Measurements from ENCODE around the gene ABR.
"Not testable (repeated sequence)": the region's sequence is repeated elsewhere in the genome, so short reads cannot be mapped to it uniquely, and the experiment has no call there.

Gene ABR

DNA sequence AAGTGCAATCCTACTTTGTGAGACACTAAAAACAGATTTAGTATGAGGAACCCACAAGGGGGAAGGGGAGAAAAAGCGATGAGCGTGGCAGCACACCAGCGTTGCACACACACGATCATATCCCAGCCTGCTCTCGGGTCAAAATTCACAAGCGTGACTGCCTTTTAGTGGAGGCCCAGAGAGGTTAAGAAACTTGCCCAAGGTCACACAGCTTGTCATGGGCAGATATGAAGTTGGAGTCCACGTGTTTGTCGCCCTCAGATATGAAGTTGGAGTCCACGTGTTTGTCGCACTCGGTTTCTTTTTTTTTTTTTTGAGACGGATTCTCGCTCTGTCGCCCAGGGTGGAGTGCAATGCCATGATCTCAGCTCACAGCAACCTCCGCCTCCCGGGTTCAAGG, 124.5 kb downstream of the ABR start:
- H3K27ac ChIP-seq = no peak overlapping the region
- DNase-seq (ENCODE audit: low read depth, low spot score) = no peak

DNA sequence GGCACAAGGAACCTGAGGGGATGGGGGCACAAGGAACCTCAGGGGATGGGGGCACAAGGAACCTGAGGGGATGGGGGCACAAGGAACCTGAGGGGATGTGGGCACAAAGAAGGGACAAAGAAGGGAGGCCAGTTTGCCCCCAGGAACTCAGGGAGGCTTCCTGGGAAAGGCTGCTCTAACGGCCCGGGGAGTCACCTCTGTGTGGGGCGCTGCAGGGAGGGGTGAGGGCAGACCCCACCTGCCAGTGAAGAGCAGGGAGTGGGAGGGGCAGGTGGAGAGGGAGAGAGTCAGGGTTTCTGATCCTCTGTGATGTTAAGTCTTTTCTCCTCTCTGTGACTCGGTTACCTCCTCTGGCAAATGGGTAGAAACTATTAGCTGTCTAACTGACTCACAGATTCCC, 125.1 kb downstream of the ABR start:
- DNase-seq (ENCODE audit: low read depth, low spot score) = no peak
- no peak overlapping the region for H3K27ac ChIP-seq

DNA sequence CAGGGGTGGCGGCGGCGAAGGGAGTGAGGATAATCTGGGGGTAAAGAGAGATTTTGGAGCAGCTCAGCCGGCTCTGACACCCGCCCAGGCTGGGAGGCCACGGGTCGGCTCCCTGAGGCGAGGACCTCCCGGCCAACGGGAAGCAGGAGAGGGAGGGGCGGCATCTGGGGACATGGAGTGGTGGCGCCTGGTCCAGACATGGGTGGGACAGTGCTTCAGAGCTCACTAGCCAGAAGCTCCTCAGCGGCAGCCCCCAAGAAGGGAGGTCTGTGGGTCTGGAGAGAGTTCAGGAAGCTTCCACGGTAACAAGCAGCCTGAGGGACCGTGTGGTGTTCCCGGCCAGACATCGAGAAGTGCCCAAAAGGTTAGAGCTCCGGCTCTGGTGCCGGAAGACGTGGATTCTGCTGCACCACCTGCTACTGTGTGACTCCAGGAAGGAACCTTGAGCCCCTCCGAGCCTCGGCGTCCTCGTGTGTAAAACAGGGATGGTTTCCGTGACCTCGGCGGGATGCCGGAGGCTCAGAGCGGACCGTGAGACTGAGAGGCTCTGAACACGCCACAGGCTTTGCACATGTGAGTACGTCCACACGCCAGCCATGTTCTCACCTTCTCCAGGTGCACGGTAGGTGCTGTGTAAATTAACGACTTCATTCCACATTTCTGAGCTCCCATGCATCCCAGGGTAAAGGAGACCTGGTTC, 126.0 kb downstream of the ABR start:
- no peak overlapping the region for H3K27ac ChIP-seq
- no peak for DNase-seq (ENCODE audit: low read depth, low spot score)

GRCh38 chr17:1050996-1051925, 128.5 kb downstream of the ABR start:
- no peak overlapping the region for H3K27ac ChIP-seq

DNA sequence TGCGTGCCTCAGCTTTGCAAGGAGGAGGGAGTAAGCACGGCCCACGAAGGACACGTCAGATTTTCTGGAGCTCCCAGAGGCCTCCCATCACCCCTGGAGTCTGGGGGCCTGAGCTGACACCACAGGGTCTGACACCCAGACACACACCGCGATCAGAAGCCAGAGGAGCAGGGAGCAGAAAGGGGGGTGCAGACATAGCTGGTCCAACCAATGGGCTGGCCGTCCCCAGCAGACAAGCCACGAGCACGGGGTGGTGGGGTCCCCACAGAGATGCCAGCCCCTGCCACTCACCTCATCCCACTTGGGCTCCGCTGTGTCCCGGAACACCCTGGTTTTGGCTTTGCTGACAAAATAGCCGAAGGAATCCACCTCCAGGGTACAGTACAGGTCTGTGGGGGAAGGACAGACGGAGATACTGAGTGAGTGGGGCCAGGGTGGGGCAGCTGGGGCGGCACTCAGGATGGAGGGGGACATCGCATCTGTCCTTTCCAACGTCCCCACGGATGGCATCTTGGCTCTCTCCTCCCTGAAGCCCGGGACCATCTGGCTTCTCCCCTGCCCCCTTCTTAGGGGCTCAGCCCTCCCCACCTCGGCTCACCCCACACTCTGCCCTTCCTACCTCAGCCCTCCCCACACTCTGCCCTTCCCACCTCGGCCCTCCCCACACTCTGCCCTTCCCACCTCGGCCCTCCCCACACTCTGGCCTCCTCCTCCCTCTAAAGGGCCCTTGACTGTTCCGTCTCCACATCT, 129.4 kb downstream of the ABR start:
- H3K27ac ChIP-seq = no peak overlapping the region
- DNase-seq (ENCODE audit: low read depth, low spot score) = no peak

More at GRCh38 chr17:1050996-1051925, 128.5 kb downstream of the ABR start:
- DNase-seq (ENCODE audit: low read depth, low spot score) = no peak

GRCh38 chr17:1049446-1050225, 130.1 kb downstream of the ABR start:
- H3K27ac ChIP-seq = no peak overlapping the region
- no peak for DNase-seq (ENCODE audit: low read depth, low spot score)

DNA sequence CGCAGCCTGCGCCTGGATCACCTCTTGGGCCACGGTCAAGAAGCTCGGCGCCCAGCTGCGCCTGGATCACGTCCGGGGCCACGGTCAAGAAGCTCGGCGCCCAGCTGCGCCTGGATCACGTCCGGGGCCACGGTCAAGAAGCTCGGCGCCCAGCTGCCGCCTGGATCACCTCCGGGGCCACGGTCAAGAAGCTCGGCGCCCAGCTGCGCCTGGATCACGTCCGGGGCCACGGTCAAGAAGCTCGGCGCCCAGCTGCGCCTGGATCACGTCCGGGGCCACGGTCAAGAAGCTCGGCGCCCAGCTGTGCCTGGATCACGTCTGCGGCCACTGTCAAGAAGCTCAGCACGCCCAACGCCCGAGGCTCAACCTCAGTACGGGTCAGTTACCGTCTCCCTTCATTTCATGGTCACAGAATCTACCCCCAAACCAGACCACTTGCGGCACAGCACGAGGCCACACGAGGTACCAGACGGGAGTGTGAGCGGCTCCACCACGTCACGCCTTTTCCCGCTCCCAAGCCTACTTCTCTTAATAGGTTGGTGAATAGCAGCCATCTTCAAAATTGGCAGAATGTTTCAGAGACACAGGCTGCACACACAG, 131.2 kb downstream of the ABR start:
- H3K27ac ChIP-seq; DNase-seq (ENCODE audit: low read depth, low spot score): not testable (repeated sequence)

DNA sequence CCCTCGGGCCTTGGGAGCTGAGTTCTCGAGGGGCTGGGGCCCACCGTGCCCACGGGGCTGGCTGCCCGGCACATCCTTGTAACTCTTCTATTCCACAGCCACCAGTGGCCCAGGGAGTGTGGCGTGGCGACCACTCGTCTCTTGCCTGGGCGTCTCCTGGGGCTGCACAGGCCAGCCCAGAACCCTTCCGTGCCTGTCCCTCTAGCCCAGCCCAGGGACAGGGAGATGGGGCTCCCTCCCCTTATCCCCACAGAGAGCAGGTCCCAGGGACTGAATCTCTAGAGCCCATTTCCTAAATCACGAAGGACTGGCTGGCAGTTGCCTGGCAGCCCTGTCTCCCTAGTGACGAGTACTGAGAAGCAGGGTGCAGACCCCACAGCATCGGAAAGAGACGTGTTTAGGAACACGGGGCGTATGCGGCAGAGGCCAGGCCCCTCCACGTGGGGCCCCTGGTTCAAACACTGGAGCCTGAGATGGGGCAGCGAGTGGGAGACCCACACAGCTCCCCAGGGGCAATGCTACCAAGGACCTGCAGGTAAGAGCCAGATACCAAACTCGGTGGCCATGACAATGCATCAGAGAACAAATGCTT, 131.8 kb downstream of the ABR start:
- no peak overlapping the region for H3K27ac ChIP-seq

DNA sequence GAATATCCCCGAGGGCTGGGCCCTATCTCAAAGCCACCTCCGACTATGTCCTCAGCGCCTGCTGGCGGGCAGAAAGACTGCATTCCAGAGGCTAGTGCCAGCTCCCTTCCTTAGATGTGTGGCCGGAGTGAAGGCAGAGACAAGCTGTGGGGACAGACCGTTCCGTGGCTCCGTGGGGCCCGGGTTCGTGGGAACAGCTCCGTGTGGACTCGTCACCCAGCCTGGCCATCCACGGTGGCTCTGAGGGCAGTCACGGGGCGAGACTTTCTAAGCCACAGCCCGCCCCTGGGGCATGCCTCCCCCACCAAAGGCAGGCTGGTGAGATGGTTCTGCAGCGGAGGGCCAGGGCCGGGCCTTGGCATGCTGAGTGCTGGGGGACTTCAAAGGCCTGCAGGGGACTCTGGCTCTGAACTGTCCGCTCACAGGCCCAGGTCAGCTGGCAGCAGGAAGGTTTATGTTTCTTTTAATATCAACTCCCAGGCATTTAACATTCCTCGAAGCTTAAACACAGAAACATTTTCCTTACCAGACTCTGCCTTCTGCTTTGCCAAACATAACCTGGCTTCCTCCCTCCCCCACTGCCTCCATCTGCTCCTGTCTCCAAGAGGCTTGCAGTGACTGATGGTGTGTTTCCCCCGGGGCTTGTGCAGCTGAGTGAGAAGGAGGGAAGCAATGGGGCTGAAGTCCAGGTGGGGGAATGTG, 132.5 kb downstream of the ABR start:
- no peak overlapping the region for H3K27ac ChIP-seq
- no peak for DNase-seq (ENCODE audit: low read depth, low spot score)

More for the DNA sequence above, 131.8 kb downstream of the ABR start:
- no peak for DNase-seq (ENCODE audit: low read depth, low spot score)

GRCh38 chr17:1045456-1045855, 134.3 kb downstream of the ABR start:
- no peak overlapping the region for H3K27ac ChIP-seq
- no peak for DNase-seq (ENCODE audit: low read depth, low spot score)

GRCh38 chr17:1044387-1045009, 135.3 kb downstream of the ABR start:
- DNase-seq (ENCODE audit: low read depth, low spot score); H3K27ac ChIP-seq: not testable (repeated sequence)

GRCh38 chr17:1043601-1044251, 136.1 kb downstream of the ABR start:
- DNase-seq (ENCODE audit: low read depth, low spot score) = no peak
- no peak overlapping the region for H3K27ac ChIP-seq

GRCh38 chr17:1042486-1042885, 137.3 kb downstream of the ABR start:
- DNase-seq (ENCODE audit: low read depth, low spot score) = no peak
- H3K27ac ChIP-seq = no peak overlapping the region

GRCh38 chr17:1041746-1042145, 138.0 kb downstream of the ABR start:
- no peak for DNase-seq (ENCODE audit: low read depth, low spot score)
- no peak overlapping the region for H3K27ac ChIP-seq

DNA sequence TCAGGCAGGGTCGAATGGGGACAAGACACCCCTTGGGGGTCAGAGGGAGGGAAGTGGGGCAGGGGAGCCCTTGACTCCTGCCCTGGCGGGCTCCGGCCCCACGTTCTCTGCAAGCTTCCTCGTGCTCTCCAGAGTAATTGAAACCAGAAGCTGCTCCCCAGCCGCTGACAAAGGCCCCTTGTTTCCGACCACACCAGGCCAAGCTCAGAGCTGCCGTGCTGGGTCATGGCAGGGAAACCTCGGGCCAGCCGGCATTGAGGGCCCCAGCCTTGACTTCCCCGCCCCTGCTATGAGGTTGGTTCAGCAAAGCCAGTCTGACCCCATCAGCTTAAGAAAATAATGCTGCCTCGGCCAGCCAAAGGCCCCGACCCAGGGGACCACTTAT, 139.6 kb downstream of the ABR start:
- no peak for DNase-seq (ENCODE audit: low read depth, low spot score)
- H3K27ac ChIP-seq = no peak overlapping the region

DNA sequence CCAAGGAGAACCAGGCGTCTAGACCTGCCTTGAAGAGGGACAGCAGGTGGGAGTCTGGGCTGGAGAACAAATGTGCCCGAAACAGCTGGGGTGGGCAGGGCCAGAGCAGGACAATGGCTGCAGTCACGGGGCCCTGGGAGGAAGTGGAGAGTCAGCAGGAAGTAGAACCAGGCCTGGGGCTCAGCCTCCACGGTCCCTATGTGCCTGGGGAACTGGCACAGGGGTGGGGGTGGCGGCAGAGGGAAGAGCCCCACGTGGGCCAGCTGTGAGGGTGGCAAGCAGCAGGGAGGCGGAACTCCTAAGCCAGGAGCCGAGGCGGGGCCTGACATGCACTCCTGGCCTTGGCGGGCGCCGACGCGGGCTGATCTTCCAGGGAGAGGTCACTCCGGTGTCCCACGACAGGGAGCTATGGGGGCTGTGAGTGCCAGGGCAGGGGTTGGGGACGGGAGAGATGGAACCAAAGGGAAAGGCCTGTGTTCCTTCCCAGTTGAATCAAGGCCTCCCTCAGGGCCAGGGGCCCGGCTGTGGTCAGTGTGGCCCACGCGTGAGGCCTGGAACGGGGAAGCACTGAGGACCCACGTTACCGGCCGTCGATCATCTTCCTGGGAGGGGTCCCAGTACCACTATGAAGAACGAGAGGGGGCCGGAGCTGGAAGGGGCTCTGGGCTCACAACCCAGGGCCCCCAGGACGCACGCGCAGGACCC, 140.1 kb downstream of the ABR start:
- no peak for DNase-seq (ENCODE audit: low read depth, low spot score)
- no peak overlapping the region for H3K27ac ChIP-seq

GRCh38 chr17:1039123-1039507, 140.7 kb downstream of the ABR start:
- no peak for DNase-seq (ENCODE audit: low read depth, low spot score)
- no peak overlapping the region for H3K27ac ChIP-seq
